22Rv1 (cell line): ENCODE results near the gene CILP.
A peak's percentile ranks its signal among the peaks of the same experiment; 100 is the strongest.

Source experiments
- H3K27ac ChIP-seq: fragments of 450-650 bp; 2 replicates; pipeline ENCODE4 v1.5.1; 2017
- ZFX ChIP-seq: fragments of 450-650 bp; IDR thresholded peaks from 2 replicates; pipeline ENCODE4 v1.6.1; 2017; ENCODE audit warnings: antibody characterized with exemption, borderline replicate concordance
- TF ChIP-seq, protein P1 (sequence below): fragments of 450-650 bp; IDR thresholded peaks from 2 replicates; pipeline ENCODE4 v1.5.1; 2017; ENCODE audit warnings: mild to moderate bottlenecking

Gene CILP

DNA sequence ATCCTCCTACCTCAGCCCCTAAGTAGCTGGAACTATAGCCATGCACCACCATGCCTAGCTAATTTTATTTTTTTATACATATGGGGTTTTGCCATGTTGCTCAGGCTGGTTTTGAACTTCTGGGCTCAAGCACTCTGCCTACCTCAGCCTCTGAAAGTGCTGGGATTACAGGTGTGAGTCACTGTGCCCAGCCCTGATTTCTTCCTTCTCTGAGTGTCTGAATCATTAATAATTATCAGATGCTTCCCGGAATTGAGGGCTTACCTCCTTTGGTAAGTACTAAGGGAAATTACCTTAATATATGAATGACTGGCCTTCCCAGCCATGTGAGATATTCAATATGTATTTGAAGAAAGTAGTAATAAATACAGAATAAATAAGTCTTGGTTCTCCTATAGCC, 33.4 kb downstream of the CILP start:
- H3K27ac ChIP-seq, result no peak overlapping the region
- TF ChIP-seq ZFX, result no peak
- TF ChIP-seq, protein P1, sequence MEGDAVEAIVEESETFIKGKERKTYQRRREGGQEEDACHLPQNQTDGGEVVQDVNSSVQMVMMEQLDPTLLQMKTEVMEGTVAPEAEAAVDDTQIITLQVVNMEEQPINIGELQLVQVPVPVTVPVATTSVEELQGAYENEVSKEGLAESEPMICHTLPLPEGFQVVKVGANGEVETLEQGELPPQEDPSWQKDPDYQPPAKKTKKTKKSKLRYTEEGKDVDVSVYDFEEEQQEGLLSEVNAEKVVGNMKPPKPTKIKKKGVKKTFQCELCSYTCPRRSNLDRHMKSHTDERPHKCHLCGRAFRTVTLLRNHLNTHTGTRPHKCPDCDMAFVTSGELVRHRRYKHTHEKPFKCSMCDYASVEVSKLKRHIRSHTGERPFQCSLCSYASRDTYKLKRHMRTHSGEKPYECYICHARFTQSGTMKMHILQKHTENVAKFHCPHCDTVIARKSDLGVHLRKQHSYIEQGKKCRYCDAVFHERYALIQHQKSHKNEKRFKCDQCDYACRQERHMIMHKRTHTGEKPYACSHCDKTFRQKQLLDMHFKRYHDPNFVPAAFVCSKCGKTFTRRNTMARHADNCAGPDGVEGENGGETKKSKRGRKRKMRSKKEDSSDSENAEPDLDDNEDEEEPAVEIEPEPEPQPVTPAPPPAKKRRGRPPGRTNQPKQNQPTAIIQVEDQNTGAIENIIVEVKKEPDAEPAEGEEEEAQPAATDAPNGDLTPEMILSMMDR, result no peak

DNA sequence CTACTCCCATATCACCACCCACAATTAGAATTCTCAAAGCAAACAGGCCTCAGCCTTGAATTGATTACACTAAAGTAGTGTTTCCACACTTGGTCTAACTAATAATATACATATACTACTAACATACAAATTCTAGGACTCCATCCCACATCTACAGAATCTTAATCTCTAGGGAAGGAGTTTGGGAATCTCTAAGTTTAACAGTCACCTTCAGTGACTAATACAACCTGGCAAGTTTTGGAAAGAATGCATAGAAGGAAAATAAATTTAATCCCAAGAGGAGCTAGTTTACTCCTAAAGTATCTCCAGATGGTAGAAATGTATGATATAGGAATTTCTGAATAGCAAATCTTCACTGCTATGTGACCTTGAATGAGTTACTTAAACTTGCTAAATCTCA, 35.2 kb downstream of the CILP start:
- no peak overlapping the region for H3K27ac ChIP-seq
- TF ChIP-seq, protein P1, result no peak
- no peak for TF ChIP-seq ZFX

DNA sequence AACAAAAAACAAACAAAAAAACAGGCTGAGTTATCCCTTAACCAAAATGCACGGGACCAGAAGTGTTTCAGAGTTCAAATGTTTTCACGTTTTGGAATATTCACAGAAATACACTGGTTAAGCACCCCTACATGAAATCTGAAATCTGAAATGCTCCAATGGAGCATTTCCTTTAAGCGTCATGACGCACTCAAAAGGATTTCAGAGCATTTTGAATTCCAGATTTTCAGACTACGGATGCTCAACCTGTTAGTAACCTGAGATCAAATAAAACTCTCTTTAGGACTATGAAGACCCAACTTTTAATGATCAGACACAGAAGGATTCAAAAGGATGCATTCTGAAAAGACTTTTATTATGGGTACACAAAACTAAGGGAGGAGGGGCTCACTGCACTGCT, 35.8 kb downstream of the CILP start:
- no peak for TF ChIP-seq ZFX
- TF ChIP-seq, protein P1, result no peak

DNA sequence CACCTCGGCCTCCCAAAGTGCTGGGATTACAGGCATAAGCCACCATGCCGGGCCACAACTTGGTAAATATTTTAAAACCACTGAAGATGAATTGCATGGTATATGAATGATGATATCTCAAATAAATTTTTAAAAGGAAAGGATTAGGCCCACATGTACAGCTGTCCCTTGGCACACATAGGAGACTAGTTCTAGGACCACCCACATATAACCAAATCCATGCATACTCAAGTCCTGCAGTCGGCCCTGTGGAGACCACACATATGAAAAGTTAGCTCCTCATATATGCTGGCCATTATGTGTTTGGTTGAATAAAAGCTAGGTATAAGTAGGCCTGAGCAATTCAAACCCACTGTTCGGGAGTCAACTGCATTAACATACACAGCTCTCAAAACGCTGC, 36.8 kb downstream of the CILP start:
- TF ChIP-seq, protein P1, result no peak
- no peak for TF ChIP-seq ZFX
- H3K27ac ChIP-seq, result no peak overlapping the region

More for the DNA sequence above, 35.8 kb downstream of the CILP start:
- no peak overlapping the region for H3K27ac ChIP-seq

DNA sequence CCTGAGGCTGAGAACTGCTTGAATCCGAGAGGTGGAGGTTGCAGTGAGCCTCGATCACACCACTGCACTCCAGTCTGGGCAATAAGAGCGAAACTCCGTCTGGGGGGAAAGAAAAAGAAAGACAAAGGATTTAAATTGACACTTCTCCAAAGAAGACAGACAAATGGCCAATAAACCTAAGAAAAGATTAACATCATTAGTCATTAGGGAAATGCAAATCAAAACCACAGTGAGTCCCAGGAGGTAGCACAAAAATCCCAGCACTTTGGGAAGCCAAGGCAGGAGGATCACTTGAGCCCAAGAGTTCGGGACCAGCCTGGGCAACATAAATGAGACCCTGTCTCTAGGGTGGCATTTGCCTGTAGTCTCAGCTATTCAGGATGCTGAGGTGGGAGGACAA, 38.7 kb downstream of the CILP start:
- TF ChIP-seq ZFX, result no peak
- TF ChIP-seq, protein P1, result no peak
- no peak overlapping the region for H3K27ac ChIP-seq

DNA sequence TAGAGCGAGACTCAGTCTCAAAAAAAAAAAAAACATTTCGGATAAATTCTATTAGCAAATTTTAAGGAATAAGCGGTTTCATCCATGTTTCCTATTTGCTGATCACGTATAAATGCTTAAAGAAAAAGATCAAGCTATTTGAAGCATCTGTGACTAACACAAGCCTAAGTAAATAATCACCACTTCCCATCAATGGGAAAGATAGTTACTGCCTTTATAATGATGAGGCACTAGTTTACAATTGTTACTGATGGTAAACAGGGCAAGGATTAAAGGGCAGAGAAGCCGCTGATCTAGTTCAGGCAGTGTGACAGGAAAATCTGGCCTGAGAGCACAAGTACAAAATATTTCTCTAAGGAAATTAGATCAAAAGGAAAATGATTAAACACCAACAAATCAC, 39.8 kb downstream of the CILP start:
- TF ChIP-seq ZFX, result no peak
- TF ChIP-seq, protein P1, result no peak
- peak overlapping the region; percentile 5; the same call in 1 of the 2 replicates for H3K27ac ChIP-seq

DNA sequence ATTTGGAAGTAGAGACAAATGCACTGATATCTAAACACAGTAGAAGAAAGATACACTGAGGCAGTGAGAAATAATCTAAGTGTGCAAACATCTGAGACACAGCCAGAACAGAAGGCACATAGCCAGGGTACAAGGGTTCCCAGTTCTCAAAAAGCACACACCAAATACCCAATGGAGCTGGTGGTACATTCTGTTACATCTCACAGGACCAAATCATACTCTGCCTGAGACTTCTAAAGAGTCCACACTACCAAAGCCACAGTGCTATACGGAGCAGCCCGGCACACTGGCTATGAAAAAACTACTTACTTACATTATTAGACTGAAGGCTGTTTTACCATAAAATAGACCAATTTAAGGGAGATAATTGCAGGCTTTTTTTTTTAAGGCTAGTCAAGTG, 45.4 kb downstream of the CILP start:
- no peak for TF ChIP-seq ZFX
- TF ChIP-seq, protein P1, result no peak
- no peak overlapping the region for H3K27ac ChIP-seq
